A549 (cell line): ENCODE measurements around the gene PDLIM1. TPM values are rescaled to one million over a fixed set of nuclear protein-coding genes. Genes with fewer than 3 reads are reported as not detected.
A peak's percentile ranks its signal among the peaks of the same experiment; 100 is the strongest.

ENCODE experiments used
- ATAC-seq, 2 experiments: fragments of 200-7000 bp in 1 of 2; fragments of >200 bp in 1 of 2; cut with Nextera tagmentation in 1 of 2; cut with Tn5 transposase in 1 of 2; 3 replicates each; pipeline versions ENCODE4 v1.8.0 to v1.9.1; 2018 to 2020; ENCODE audit warnings: mild to moderate bottlenecking in 1 of 2, moderate library complexity in 1 of 2
- CTCF ChIA-PET: fragments of 300-600 bp; sonication (Branson Sonifier 250); formaldehyde crosslinking; extraction: SDS; loops from one replicate; lab custom pipeline; 2021; ENCODE audit warnings: antibody characterized with exemption, inconsistent platforms; lab: Yijun Ruan, JAX
- POLR2A ChIA-PET: fragments of 350-600 bp; formaldehyde crosslinking; extraction: SDS; loops from one replicate; lab custom pipeline; 2021; ENCODE audit warnings: antibody characterized with exemption, inconsistent platforms; lab: Yijun Ruan, JAX
- DNase-seq, 2 experiments: peaks; one replicate each; pipeline versions ENCODE4 v3.0.0 to v3.0.0-alpha.2; 2011 to 2016; ENCODE audit warnings: low read depth in 1 of 2, low spot score in 1 of 2
- FAIRE-seq: peaks from 2 replicates; lab custom pipeline; 2011; peaks lifted over from hg19 to GRCh38; lab: Jason Lieb, UNC
- H3K27ac ChIP-seq, 2 experiments: fragments of >200 bp; sonication (Bioruptor Twin); formaldehyde crosslinking; 3 replicates each; pipeline ENCODE4 v1.5.1; 2016 to 2017
- H3K4me1 ChIP-seq: fragments of >200 bp; sonication (Bioruptor Twin); formaldehyde crosslinking; 3 replicates; pipeline ENCODE4 v1.6.1; 2016
- H3K4me2 ChIP-seq: fragments of >200 bp; sonication (Bioruptor Twin); formaldehyde crosslinking; 3 replicates; pipeline ENCODE4 v1.6.1; 2016
- H3K4me3 ChIP-seq: fragments of >200 bp; sonication (Bioruptor Twin); formaldehyde crosslinking; 3 replicates; pipeline ENCODE4 v1.5.1; 2016
- H3K9me3 ChIP-seq: fragments of >200 bp; sonication (Bioruptor Twin); formaldehyde crosslinking; 3 replicates; pipeline ENCODE4 v1.6.1; 2016
- BHLHE40 ChIP-seq: IDR thresholded peaks from 2 replicates; pipeline ENCODE4 v1.6.1; 2012; ENCODE audit warnings: low read depth, low read length, inconsistent platforms
- CTCF ChIP-seq: fragments of >200 bp; sonication (Bioruptor Twin); formaldehyde crosslinking; IDR thresholded peaks from 3 replicates; pipeline ENCODE4 v1.5.1; 2016
- EHMT2 ChIP-seq: fragments of 200-600 bp; sonication (generic); IDR thresholded peaks from 2 replicates; pipeline ENCODE4 v1.6.1; 2016; ENCODE audit warnings: antibody characterized with exemption, low read depth, mild to moderate bottlenecking, moderate library complexity
- ELK1 ChIP-seq: fragments of 150-350 bp; IDR thresholded peaks from 2 replicates; pipeline ENCODE4 v1.6.1; 2014; ENCODE audit warnings: low read depth, mild to moderate bottlenecking, low read length
- HDAC2 ChIP-seq: fragments of 200-600 bp; sonication (generic); IDR thresholded peaks from 2 replicates; pipeline ENCODE4 v1.6.1; 2016
- HEYL ChIP-seq: fragments of 250-450 bp; sonication (Bioruptor Pico); IDR thresholded peaks from 2 replicates; pipeline ENCODE4 v1.8.0; 2021; ENCODE audit warnings: mild to moderate bottlenecking, moderate library complexity
- HMGXB4 ChIP-seq: fragments of 250-450 bp; sonication (Bioruptor Pico); IDR thresholded peaks from 2 replicates; pipeline ENCODE4 v1.5.0; 2021; ENCODE audit warnings: mild to moderate bottlenecking, moderate library complexity, borderline replicate concordance
- KDM5A ChIP-seq: fragments of 200-600 bp; sonication (generic); IDR thresholded peaks from 2 replicates; pipeline ENCODE4 v1.6.1; 2016; ENCODE audit warnings: antibody characterized with exemption, mild to moderate bottlenecking
- MAFK ChIP-seq: fragments of 450-650 bp; IDR thresholded peaks from 2 replicates; pipeline ENCODE4 v1.6.1; 2014; ENCODE audit not compliant: partially characterized antibody
- MAX ChIP-seq: IDR thresholded peaks from 2 replicates; pipeline ENCODE4 v1.6.1; 2012
- MYC ChIP-seq: IDR thresholded peaks from 2 replicates; pipeline ENCODE4 v1.6.1; 2012; ENCODE audit warnings: mild to moderate bottlenecking, inconsistent platforms, low read length, improper control_type of control experiment, borderline replicate concordance
- NFE2L2 ChIP-seq: fragments of 150-350 bp; conservative IDR thresholded peaks from 2 replicates; pipeline ENCODE4 v1.6.1; 2014; ENCODE audit warnings: low read length
- NR3C1 ChIP-seq: fragments of >200 bp; sonication (Bioruptor Twin); formaldehyde crosslinking; IDR thresholded peaks from 3 replicates; pipeline ENCODE4 v1.6.1; 2017
- PBX3 ChIP-seq: IDR thresholded peaks from 2 replicates; pipeline ENCODE4 v1.6.1; 2012
- RAD21 ChIP-seq, 2 experiments: fragments of >200 bp in 1 of 2; sonication (Bioruptor Twin) in 1 of 2; formaldehyde crosslinking in 1 of 2; IDR thresholded peaks in 1 of 2; conservative IDR thresholded peaks in 1 of 2; 2 replicates in 1 of 2; 3 replicates in 1 of 2; pipeline ENCODE4 v1.6.1; 2012 to 2018; ENCODE audit warnings: inconsistent platforms in 1 of 2
- RCOR1 ChIP-seq: fragments of 150-350 bp; IDR thresholded peaks from 2 replicates; pipeline ENCODE4 v1.6.1; 2014; ENCODE audit warnings: antibody characterized with exemption, low read length, low read depth
- REST ChIP-seq: fragments of 200-600 bp; sonication (generic); IDR thresholded peaks from 2 replicates; pipeline ENCODE4 v1.6.1; 2016; ENCODE audit warnings: antibody characterized with exemption, mild to moderate bottlenecking, moderate library complexity
- SMC3 ChIP-seq: fragments of >200 bp; sonication (Bioruptor Twin); formaldehyde crosslinking; IDR thresholded peaks from 3 replicates; pipeline ENCODE4 v1.6.1; 2018; ENCODE audit warnings: inconsistent platforms
- WGBS: methylation state at CpG from one replicate; pipeline ENCODE4 v1.1.6; 2017; ENCODE audit errors: missing lambda C conversion rate; 5-methylcytosine and 5-hydroxymethylcytosine counted together
- polyA plus RNA-seq, 4 experiments: library from polyadenylated mRNA; depleted of rRNA in 3 of 4; stranded (reverse); fragments of >200 nt; fragmentation: RNase III in 1 of 4; extraction: RNeasy Plus Mini Kit Qiagen cat#74134 plus additional on column Dnase treatment in 1 of 4; gene quantifications; 2 replicates in 3 of 4; 3 replicates in 1 of 4; pipeline ENCODE4 v1.2.3, GENCODE V29; 2011 to 2017

Gene PDLIM1
- polyA plus RNA-seq, 2 of the 4 experiments (the other 2 are of a cell fraction), result 92.5 to 128 TPM

GRCh38 chr10:95289921-95290421 lies 832 bp downstream of the PDLIM1 start:
- peak in 1 of 2 experiments; percentile 40 for DNase-seq
- POLR2A ChIA-PET, result interaction anchor here (1.0 to 1.5 kb wide), 5 partner anchors 12 to 47 kb away, joined by 3 to 5 read pairs (median 3); no protein-coding TSS in a partner anchor
- Histone ChIP-seq H3K27ac (peak overlapping the region; percentile 97 to 98), H3K4me2 (peak overlapping the region; percentile 89), H3K4me1 (peaks cover 41% of the 10 kb centered on the region), H3K4me3 (peak overlapping the region; percentile 91), H3K9me3 (no peaks in the 10 kb centered on the region)
- CTCF ChIA-PET, result interaction anchor here (0.8 to 3.3 kb wide), 12 partner anchors 10 to 89 kb away, joined by 3 to 17 read pairs (median 6); no protein-coding TSS in a partner anchor
- FAIRE-seq, result no peak
- WGBS, result 0% methylated on average over 14 of the region's 14 CpGs
- 0 out of 2 replicates have a peak, but pooled peaks have one; percentile 35 for TF ChIP-seq MYC
- no peak for TF ChIP-seq NFE2L2
- ATAC-seq, result peak in 1 of 2 experiments; percentile 24; a peak in 2 of 6 replicates

- TF ChIP-seq RAD21 (conservative IDR thresholded peaks at IDR 0.05 in 1 of 2, IDR thresholded peaks at IDR 0.05 in 1 of 2) (peak; percentile 44 to 51), BHLHE40 (no peak), CTCF (peak; percentile 47), SMC3 (peak; percentile 66)
- Histone ChIP-seq H3K4me2 (peak overlapping the region; percentile 89), H3K27ac (peak overlapping the region; percentile 97 to 98), H3K9me3 (no peaks in the 10 kb centered on the region), H3K4me1 (peaks cover 44% of the 10 kb centered on the region), H3K4me3 (peak overlapping the region; percentile 91)
- peak; percentile 64 to 75 for ATAC-seq
- ChIA-PET CTCF (interaction anchor here (0.6 to 3.3 kb wide), 12 partner anchors 9 to 692 kb away, joined by 3 to 17 read pairs (median 5); no protein-coding TSS in a partner anchor), POLR2A (interaction anchor here (0.6 to 1.5 kb wide), 6 partner anchors 7 to 46 kb away, joined by 3 to 5 read pairs (median 4); no protein-coding TSS in a partner anchor)
- WGBS, result 42% methylated on average over 12 of the region's 12 CpGs
- no peak for FAIRE-seq
- DNase-seq, result peak; percentile 76 to 81
These were observed 1.5 kb downstream of the PDLIM1 start for GRCh38 chr10:95289003-95289920.

- DNase-seq (no peak), FAIRE-seq (no peak), ATAC-seq (no peak)
- POLR2A ChIA-PET, result interaction anchor here (1.0 to 1.1 kb wide), 2 partner anchors 10 to 59 kb away, joined by 3 read pairs; no protein-coding TSS in a partner anchor
- no peaks in the 10 kb centered on the region for H3K9me3 ChIP-seq
- CTCF ChIA-PET, result interaction anchor here (1.0 to 3.3 kb wide), 11 partner anchors 8 to 75 kb away, joined by 3 to 17 read pairs (median 5); no protein-coding TSS in a partner anchor
- peak overlapping the region; percentile 89 for H3K4me2 ChIP-seq
- 95% methylated on average over 1 of the region's 1 CpG for WGBS
- H3K4me1 ChIP-seq, result peaks cover 45% of the 10 kb centered on the region
- peak overlapping the region; percentile 7 to 97; a peak in 1 of 6 replicates for H3K27ac ChIP-seq
- H3K4me3 ChIP-seq, result peak overlapping the region; percentile 91; the same call in 1 of the 3 replicates
- TF ChIP-seq MAFK (no peak), HEYL (CRISPR knock-in tag) (no peak), NR3C1 (no peak), MAX (no peak), BHLHE40 (no peak), REST (no peak), KDM5A (no peak), EHMT2 (no peak), SMC3 (no peak), RCOR1 (no peak), HMGXB4 (no peak), HDAC2 (no peak), ELK1 (no peak), PBX3 (no peak)
These were observed 2.5 kb downstream of the PDLIM1 start for GRCh38 chr10:95288303-95288702.
